GM18951 (cell line): Measurements from ENCODE around the gene TTC34.

Source experiments
- POLR2A ChIP-seq: IDR thresholded peaks from 4 replicates; pipeline ENCODE4 v1.6.1; 2011; ENCODE audit warnings: mild to moderate bottlenecking; ENCODE audit not compliant: insufficient read length, insufficient read depth; ENCODE audit errors: extremely low read depth
- in situ Hi-C: fragments of 300-500 bp; cut with MboI; formaldehyde crosslinking; loops from one replicate; pipeline ENCODE4 v1.12.0; 2022; ENCODE audit warnings: low sequenced_read_pairs, mixed read lengths, inconsistent platforms; ENCODE audit not compliant: unreplicated experiment

The TTC34 gene

DNA sequence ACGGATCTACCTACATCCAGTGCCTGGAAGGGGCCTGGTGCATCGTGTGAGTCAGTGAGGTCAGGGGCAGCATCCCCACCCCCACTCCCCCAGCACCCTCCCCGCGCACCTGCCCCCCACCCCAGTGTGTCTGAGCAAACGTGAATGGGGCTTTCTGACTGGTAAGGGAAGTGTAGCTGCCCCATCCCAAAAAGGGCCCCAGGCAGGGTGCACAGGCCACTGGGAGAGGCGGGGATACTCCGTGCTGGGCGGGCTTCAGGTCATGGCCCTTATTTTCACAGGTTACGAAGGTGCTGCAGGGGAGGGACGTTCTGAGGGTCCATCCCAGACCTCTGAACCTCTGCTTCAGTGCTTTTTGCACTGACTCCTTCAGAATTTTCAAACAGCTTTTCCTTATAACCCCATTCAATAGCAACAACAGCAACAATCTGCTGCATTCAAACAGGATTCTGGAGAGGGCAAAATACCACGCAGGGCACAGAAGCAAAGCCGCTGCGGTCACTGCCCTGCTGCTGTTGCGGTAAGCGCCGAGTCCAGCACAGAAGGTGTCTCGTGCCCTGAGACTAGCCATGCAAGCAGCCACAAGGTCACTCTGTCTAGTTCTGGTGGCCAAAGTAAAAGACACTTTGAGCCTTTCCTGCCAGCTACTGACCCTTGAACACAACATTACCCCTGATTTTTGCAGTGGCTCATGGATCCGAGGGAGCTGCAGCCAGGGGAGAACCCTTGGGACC is 10.3 kb downstream of the TTC34 start:
- no peak for TF ChIP-seq POLR2A
- in situ Hi-C loops, result loop anchor here (25.0 kb wide), 1 partner anchor 604 kb away; the partner anchor contains the start of gene FAAP20

DNA sequence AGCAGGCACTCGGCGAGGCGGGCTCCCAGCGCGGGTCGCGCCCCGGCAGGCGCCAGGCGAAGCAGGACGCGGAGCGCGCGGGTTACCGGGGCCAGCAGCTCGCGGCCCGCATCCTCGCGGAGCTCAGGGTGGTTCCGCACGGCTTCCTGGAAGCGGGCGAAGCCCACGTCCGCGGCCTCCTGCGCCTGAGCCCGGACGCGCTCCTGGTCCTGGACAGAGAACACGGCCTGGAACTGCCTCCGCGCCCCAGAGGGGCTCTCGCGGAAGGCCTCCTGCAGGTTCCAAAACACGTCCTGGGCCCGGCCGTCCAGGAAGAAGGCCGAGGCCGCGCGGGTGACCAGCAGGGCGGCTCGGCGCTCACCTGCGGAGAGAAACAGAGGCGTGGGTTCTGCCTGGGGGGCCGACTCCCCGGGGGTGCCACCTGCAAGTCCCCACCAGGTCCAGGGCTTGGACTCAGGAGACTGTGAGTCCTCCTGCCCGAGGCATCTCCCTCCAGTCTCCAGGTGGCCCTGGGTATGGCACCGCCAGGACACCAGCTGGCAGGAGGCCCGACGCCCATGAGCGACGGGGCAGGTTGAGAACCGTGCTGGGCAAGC is 11.4 kb downstream of the TTC34 start:
- no peak for TF ChIP-seq POLR2A
- in situ Hi-C loops, result loop anchor here (10.0 to 25.0 kb wide), 2 partner anchors 365 to 603 kb away; partner anchors contain the start of gene FAAP20

DNA sequence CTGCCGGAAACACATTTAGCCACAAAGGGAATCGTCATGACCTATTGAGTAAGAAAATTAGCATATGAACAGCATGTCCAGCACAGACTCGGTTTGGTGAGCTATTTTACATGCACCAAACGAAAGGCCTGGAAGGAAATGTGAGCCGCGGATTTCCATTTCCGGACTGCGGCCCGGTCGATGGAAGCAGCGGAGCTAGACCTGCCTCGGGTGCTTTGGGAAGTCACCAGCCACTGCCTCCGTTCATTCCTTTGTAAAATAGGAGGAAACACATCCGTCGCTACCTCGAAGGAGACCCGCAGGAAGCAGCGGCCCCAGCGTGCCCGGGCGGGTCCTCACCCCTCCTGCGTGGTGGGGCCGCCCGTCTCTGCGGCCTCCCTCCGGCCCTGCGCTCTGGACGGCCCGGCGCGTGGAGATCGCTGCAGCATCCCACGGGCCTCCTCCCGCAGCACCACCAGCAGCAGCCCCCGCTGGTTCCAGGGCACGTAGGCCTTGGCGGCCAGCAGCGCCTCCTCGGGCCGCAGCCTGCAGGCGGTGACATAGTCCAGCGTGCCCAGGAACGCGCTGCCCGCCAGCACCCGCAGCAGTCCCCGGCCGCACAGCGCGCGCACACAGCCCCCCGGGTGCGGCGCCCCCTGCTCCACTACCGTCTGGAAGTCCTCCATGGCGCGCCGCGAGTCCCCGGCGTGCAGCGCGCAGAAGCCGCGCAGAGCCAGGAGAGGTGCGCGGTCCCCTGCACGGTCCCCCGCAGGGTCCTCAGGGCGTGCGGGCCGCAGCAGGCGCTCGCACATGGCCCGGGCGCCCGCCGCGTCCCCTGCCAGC is 12.1 kb downstream of the TTC34 start:
- in situ Hi-C loops, result loop anchor here (10.0 to 25.0 kb wide), 2 partner anchors 365 to 602 kb away; partner anchors contain the start of gene FAAP20
- TF ChIP-seq POLR2A, result no peak

DNA sequence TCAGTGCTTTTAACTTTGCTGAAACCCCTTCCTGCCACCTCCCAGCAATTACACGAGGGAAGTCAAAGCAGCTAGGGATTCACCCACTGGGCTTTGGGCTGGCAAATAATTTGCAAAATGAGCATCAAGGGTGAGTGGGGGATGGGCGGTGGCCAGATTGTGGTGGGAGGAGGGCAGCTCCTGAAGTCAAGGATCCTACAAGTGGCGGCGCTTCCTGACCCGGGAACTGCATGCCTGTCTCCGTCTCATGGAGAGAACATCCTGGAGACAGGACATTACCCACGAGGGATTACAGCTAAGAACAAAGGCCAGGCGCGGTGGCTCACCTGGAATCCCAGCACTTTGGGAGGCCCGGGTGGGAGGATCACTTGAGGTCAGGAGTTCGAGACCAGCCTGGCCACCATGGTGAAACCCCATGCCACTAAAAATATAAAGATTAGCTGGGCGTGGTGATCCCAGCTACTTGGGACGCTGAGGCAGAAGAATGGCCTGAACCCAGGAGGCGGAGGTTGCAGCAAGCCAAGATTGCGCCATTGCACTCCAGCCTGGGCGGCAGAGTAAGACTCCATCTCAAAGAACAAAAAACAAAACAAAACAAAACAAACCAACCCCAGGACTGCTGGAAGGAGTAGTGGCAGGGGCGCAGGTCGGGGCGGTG is 12.9 kb downstream of the TTC34 start:
- no peak for TF ChIP-seq POLR2A
- in situ Hi-C loops, result loop anchor here (10.0 to 25.0 kb wide), 2 partner anchors 364 to 601 kb away; partner anchors contain the start of gene FAAP20

DNA sequence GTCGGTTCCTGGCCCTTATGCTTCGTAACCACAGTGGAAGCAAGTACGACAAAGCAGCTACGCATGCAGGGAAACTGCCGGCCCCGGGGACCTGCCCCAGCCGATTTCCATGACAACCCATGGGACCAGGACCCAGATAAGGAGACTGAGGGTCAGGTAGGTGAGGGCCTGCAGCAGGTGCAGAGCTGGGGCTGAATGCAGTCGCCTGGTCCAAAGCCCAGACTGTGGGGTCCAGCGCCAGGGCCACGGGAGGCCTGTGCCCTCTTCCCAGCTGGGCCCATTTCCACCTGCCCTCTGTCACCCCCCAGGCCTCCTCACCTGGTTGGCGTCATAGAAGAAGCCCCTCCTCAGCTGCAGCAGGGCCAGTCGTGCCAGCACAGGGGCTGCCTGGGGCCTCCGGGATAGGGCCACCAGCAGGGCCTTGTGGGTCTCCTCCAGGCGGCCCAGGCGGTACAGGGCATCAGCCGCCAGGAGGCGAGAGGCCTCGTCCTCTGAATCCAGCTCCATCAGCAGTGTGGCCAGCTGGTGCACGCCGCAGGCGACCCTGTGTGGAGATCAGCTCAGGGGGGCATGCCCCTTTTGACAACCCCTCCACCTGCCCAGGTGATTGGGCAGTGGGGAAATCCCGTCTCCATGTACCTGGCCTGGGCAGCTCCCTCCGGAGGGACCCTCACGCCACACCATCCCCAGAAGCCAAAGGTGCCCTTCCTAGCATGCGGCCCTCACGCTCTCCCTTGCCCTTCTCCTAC is 14.2 kb downstream of the TTC34 start:
- TF ChIP-seq POLR2A, result no peak
- in situ Hi-C loops, result loop anchor here (10.0 to 25.0 kb wide), 2 partner anchors 363 to 600 kb away; partner anchors contain the start of gene FAAP20

DNA sequence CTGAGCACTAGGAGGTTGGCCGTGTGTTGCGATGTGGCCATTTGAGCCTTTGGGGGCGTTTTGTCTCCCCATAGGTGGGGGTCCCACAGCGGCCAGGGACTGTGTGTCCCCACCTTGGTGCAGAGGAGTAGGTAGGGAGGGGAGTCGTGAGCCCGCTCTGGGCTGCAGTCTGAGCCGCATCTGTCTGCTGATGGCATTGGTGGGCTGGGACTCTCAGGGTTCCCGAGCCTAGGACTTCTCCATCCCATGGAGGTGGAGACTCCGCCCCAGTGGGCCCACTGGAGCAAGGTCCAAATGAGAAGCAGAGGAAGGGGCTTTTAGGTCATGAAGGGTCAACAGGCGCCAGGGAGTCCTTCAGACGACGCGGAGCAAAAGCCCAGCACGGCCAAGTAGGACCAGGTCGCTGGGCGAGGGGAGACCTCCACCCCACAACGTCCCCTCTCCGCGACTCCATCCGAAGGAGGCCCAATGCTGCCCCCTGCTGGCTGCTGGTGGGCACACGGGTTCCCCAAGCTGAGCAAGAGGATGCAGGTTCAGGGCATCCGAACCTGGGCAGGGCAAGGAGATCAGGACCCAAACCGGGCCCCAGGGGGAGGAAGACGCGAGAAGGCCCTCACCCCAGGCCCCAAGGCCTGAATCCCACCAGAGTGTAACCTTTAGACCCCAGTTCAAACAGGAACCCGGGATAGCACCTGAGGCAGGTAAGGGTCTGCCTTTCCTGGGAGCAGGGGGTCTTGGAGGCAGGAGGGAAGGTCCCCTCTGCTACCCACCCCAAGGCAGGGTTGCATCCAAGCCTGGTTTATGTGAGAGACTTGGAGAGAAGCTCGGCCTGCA is 14.9 kb downstream of the TTC34 start:
- in situ Hi-C loops, result loop anchor here (10.0 to 25.0 kb wide), 2 partner anchors 362 to 599 kb away; partner anchors contain the start of gene FAAP20
- TF ChIP-seq POLR2A, result no peak

DNA sequence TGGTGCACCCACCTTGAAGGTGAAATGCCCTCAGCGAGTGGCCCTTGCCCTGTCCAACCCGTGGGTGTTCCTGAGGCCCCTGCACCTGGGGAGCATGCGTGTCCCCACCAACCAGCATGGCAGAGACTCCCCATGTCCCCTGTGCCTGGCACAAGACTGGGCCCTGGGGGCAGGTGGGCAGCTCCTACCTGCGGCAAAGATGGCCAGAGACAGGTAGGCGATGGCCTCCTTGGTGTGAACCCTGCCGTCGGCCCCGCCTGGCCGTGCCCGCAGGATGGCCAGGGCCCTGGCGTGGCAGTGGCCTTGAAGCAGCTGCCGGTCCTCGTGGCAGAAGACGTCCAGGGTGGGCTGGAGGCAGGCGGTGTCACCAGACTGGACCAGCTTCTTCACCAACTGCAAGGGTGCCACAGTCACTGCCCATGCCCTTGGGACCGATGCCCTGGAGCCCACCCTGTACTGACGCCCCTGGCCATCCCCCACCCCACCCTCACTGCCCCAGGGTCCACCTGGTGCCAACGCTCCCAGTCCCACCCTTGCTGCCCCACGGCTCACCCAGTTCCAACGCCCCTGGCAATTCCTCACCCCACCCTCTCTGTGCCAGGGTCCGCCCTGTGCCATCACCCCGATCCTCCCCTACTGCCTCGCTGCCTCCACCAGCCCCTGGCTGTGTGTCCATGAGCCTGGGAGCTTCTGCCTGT is 15.7 kb downstream of the TTC34 start:
- no peak for TF ChIP-seq POLR2A
- in situ Hi-C loops, result loop anchor here (10.0 to 25.0 kb wide), 2 partner anchors 361 to 598 kb away; partner anchors contain the start of gene FAAP20

DNA sequence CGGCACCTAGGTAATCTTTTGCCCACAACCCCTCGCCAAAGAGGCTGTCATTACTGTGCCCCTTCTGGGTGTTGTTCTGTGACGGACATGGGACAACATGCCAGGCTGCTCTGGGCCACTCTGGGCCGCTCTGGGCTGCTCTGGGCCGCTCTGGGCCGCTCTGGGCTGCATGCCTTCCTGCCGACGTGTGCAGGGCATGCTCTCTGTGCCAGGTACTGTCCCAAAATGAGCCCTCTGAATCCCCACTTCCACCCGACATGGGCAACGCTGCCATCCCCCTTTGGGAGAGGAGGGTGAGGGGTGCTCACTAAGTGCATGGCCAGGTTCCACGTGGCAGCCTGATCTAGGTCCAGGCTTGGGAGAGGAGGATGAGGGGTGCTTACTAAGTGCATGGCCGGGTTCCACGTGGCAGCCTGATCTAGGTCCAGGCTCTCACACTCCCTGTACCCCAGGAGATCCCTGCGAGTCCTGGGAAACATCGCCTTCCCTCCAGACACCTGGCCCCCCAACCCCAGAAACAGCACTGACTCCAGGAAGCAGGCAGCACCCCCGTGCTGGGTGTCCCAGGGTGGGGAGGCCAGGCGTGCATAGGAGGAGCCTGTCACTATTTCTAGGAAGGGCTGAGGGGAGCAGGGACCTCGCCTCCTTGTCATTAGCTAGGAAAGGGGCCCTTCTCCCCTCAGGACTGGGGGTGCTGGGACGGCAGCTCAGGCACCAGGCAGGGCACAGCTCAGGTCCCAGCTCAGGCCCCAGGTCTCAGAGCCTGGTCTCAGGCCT is 16.5 kb downstream of the TTC34 start:
- no peak for TF ChIP-seq POLR2A
- in situ Hi-C loops, result loop anchor here (10.0 to 25.0 kb wide), 2 partner anchors 360 to 598 kb away; partner anchors contain the start of gene FAAP20

DNA sequence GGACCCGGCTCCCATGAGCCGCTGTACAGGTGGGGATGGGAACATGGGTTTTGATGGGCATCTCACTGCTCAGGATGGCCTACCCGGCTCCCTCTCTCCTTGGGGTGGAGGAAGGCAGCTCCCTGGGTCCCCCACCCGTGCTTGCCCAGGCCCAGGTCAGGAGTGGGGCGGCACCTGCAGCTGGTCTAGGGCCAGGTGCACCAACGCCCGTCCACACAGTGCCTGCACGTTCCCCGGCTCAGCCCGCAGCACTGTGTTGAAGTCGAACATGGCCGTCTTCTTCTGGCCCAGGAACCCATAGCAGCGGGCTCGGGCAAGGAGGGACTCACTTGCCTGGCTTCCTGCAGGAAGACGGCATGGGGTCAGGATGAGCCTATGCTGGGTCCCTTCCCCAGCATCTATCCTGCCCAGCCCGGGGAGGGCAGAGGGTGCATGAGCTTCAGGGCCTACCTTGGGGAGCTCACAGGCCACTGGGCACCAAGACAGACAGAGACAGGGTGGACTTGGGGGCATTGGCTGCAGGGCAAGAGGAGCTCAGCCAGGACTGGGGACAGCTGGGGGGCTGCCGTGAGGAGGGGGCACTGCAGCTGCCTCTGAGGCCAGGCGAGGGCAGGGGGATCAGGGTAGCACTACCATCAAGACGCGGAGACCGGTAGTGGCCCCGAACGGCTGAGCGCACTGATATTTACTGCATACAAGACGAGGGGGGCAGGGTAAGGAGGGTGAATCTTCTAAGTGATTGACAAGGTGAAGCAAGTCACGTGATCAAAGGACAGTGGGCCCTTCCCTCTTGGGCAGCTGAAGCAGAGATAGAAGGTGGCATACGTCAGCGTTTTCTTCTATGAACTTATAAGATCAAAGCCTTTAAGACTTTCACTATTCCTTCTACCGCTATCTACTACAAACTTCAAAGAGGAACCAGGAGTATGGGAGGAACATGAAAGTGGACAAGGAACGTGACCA is 17.8 kb downstream of the TTC34 start:
- no peak for TF ChIP-seq POLR2A
- in situ Hi-C loops, result loop anchor here (10.0 to 25.0 kb wide), 2 partner anchors 359 to 596 kb away; partner anchors contain the start of gene FAAP20
